NCI-H2029 treated with DMSO at 0.1 percent for 48 hours (cell line): ENCODE results near the gene ATG4B.

Experiments
- DNase-seq: peaks from one replicate; lab custom pipeline; 2025; lab: John Stamatoyannopoulos, UW

Gene ATG4B

DNA sequence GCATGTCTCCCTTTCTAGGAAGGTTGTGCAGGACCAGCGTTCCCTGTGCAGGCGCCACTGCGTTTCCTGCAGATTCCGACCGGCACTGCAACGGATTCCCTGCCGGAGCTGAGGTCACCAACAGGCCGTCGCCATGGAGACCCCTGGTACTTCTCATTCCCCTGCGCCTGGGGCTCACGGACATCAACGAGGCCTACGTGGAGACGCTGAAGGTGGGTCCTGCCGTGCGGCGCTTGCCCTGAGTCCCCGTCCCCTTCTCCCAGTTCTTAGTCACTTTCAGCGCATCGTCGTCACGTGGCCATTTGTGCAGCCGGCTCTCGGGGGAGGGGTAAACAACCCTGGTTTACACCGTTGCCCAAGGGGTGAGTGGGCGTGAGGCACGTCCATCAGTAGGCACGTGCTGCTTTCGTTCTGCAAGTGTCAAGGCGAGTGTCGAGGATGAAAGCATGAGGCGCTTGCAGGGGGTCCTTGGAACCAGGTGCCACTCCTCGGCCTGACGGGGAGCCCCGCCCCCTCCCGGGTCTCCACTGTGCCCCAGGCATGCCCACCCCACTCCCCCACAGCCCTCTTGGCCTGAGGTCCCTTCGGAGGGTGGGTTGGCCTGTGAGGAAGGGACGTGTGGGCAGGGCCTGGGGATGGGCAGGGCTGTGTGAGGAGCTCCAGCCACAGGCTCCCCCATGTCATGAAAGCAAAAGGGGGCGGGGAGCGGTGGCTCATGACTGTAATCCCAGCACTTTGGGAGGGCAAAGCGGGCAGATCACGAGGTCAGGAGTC lies 29.3 kb downstream of the ATG4B start:
- DNase-seq, result no peak

DNA sequence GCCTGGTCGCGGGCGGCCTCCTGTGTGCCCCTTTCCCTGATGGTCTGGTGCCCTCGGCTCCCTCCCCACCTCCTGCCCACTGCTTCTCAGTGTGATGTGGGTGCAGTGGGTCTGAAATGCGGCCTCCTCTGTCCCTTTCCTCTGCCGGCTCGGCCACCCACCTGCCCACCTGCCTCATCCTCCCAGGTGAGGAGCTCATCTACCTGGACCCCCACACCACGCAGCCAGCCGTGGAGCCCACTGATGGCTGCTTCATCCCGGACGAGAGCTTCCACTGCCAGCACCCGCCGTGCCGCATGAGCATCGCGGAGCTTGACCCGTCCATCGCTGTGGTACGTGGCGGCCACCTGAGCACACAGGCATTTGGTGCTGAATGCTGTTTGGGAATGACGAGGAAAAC lies 30.9 kb downstream of the ATG4B start:
- DNase-seq, result no peak

DNA sequence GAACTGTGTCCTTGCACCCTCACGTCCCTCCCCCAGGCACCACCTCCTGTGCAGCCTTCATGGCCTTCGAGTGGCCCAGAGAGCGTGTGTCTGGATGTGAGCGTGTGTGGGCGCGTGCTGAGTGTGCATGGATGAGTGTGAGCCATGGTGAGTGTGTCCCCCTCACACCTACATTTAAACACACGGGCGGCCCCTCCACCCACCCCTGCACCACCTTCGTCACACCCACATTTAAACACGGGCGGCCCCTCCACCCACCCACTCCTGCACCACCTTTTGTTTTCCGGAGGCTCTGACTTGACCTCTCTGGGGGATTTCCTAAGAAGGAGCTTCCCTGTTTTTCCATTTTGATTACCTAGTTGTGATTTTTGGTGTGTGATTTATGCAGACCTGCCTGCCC lies 31.3 kb downstream of the ATG4B start:
- DNase-seq, result no peak

DNA sequence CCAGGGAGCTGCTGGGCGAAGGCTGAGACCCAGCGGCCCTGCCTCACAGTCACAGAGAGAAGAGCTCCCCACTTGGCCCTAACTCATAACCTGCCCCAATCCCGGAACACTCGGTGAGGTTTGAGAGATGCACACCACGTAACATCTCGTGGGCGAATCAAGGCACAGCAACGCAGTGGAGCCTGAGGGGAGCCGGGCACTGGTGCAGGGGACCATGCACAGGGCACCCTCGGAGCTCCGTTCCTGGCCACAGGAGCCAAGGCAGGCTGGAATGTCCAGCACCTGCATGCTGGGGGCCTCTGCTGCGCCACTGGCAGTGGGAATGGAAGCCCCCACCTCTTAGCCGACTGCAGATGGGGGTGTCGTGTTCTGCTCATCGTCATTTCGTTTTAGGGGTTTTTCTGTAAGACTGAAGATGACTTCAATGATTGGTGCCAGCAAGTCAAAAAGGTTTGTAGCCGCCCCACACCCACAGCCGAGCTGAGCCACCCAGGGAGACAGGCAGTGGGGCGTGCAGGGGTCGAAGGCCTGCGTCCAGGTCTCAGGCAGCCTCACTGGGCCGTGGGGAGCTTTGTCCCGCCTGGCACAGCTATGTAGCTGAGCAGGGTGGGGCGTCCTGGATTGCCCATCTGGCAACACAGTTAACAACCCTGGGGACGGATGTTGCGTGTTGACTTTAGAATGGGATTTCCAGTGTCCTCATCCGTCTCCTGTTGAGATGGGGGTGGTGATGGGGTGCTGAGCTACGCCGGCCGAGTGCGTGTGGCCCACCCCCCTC lies 33.0 kb downstream of the ATG4B start:
- no peak for DNase-seq

DNA sequence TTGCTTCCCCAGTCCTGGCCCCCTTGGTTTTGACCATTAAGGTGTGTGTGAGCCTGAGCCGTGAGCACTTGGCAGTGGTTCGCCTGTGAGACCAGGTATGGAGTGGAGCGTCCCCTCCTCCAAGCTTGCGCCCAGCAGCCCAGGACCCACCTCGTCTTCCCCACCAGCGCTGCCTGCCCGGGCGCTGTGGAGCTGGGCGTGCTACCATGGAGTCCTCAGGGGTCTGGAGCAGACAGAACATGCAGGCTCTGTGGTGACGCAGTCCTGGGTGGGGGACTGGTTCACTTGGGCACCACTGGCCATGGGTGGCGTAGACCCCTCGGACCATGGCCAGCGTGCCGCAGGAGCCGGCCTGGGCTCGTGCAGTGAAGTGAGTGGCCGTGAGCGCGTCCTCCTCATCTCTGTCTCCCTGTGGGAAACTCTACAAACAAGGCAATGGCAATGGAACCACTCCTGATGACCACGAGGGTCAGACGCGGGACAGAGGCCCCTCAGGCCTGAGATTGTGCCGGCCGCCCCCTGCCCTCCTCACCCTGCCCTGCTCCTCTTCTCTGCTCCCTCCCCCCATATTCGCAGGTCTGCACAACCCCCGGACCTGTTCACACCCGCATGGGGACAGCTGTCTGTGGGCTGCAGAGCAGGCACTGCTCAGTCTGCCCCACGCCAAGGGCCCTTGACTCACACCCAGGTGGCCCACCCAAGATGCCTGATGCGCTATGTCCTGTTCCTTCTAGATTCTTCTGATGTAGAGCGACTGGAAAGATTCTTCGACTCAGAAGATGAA lies 34.2 kb downstream of the ATG4B start:
- DNase-seq, result no peak

DNA sequence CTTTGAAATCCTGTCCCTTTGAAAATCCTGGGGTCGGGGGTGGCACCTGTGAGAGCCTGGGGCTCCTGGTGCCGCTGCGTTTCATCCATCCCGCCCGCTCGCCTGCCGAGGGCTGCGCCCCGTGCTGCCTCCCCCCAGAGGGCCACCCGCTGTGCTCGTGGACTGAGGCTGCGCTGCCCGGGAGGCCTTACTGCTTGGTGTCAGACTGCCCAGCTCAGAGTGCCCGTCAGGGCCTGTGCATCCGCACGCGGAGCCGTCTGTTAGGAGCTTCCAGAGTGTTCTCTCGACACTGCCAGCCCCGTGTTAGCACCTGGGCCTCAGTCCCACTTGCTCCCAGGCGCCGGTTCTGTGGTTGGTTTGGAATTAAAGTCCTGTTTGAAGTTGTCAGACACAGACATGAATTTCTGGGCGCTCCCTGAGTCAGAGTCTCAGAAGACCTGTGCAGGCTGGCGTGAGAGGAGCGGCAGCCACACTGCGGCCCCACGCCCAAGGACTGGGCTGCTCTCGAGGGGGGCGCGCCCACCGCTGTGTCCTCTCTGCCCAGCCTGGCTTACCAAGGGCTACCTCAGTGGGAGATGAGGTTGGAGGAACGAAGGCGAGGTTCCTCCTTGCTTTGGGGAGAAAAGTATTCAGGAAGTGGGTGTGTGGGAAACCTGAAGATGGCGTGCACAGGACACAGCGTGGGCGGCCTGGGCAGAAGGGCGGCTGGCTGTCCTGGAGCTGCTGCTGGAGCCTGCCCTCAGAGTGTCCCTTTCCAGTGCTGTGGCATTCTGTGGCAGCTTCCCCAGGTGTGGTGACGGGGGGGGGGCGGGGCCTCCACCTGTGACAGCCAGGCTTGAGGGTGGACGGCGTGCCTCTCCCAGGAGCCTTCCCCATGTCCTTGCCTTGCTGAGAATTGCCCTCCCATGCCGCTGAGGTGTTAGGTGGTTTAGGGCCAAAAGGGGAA lies 35.0 kb downstream of the ATG4B start:
- no peak for DNase-seq

DNA sequence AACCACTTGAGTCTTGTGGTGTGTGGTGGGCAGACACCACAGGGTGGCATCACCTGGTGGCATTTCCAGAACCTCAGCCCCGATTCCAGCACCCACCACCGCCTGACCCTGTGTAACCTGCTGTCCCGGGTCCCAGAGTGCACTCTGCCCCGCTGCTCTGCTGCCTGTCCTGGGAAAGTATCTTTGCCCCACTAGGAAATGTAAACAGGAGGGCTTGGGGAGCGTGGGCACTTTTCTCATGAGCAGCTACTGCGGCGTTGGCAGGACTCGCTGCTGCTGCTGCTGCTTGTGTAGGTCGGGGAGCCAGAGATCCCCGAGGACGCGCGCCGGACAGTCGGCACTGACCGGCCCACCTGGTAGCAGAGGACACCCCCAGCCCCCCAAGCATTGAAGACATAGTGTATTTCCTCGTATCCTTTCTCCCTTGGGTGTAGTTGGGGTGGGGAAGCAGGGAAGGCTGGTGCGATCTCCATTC lies 35.7 kb downstream of the ATG4B start:
- no peak for DNase-seq

DNA sequence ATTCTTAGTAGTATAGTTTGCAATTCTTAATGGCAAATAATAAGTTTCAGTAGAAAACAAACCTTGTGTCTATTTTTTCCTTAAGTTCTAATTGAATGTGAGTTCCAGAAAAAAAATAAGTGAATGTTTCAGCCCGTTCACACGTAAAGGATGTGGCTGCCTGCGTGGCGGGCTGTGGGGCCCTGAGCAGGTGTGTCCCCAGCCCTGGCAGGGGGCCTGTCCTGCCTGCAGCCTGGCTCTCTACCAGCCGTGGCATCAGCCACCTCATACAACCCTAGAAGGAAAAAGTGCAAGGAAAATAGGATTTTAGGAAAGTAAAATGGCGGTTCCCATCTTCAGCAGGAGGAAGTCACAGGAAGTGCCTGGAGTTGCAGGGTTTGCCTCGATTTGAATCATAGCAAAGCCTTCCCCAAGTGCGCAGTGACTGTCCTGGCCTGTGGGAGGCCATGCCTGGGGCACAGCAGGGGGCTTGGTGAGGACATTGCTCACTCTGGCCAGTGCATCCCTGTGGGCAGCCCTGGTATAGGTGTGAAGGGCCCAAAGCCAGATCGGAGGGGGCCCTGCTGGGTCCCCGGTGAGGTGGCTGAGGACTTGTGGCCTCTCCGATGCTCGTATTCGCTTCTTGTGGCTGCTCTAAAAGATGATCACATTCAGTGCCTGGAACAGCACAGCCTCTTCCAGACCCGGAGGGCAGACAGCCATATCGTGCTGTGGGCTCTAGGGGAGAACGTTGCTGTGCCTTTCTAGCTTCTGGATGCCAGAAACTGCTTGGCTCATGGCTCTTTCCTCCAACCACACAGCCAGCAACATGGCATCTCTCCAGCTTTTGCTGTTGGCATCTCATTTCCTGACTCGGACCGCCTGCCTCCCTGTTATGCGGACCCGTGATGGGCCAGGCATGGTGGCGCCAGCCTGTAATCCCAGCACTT lies 36.6 kb downstream of the ATG4B start:
- DNase-seq, result no peak

DNA sequence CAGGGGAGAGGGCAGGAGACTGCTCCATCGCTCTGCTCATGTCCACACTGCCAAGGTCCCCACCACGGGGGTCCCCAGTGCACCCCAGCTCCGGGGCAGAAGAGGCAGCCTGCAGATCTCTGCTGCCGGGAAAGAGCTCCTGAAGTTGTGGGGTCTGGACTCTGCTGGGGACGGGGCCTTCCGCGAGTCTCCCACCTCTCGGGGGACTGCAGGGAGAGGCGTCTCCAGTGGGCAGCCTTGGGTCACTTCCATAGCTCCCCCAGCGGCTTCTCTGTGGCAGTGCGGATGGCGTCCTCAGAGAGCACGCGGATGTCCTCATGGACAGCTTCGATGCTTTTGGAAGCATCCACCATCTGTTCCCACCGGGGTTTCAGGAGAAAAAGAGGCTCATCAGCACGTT lies 38.4 kb downstream of the ATG4B start:
- DNase-seq, result no peak

DNA sequence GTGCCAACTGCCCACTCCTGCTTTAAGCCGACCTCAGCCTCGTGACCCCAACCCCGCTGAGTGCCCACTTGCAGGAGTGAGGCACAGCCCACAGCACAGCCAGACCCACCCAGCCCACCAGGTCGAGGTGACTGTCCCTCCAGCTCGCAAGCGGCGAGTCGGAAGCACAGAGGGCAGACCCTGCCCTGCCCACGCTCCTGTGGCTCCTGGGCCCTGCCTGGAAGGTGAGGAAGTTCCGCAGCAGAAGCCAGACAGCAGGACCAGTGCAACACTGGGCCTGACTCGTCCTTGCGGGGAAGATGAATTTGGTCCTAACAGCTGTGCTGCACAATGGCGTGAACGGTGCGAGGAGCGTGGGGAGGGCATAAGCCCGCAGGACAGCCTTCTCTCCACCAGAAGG lies 39.2 kb downstream of the ATG4B start:
- no peak for DNase-seq

DNA sequence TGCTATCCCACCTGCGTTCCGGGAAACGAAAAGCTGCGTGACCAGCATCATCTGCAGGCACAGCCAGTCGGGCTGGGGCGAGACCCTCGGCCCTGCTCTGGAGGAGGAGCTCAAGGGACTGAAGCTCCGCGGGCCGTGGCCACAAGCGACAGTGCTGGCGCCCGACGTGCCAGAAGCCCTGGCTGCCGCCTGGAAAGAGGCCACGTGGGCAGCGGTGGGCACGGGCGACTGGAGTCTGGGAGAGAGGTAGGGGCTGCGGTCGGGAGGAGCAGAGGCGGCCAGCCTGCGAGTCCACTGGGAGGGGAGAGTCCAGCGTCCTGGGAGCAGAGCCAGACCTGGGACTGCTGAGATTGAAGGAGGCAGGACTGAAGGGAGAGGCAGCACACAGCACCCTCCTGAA lies 39.9 kb downstream of the ATG4B start:
- DNase-seq, result no peak

DNA sequence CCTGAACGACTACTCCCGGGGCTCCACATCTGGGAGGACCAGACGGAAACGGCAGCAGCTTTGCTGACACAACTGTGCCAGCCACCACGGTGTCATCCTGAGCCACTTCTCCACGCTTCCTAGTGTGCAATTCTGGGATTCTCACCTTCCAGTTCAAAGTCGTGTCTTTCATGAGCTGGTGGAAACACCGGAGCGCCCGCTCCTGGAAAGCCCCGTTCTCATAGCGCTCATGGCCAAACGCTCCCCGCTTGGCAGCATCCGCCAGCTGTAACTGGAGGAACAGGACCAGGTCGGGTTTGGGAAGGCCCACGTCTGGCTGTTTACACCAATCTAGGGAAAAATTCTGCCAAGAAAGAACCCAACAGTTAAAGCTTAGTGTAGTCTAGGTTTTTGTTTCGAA lies 40.8 kb downstream of the ATG4B start:
- no peak for DNase-seq

DNA sequence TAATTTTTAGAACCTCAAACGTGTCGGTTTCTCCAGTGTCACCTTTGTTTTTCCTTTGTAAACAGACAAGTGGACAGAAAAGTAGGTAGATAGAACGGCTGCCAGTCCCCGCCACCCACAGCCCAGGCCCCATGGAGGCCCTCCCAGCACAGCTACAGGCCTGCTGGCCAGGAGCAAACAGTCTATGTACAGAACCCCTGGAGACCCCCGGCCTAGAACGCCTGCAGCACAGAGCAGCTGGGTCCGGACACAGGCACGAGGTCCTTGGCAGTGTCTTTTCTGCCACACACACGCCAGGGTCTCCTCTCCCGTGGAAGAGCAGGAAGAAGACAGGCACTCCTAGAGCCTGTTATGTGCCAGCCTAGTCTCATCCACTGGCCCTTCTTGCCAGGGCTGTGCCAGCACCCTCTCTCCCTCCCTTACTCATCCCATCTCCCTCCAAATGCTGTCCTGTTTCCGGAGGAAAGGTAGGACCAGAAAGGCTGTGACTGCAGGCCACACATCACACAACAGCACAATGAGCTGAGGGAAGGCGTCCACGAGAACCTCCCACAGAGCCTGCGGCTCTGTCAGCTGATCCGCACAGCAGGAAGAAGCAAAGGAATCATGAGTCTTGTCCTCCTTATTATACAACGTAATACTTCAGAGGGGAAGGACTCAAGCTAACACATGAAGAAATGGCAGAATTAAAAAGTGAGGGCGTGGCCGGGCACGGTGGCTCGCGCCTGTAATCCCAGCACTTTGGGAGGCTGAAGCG lies 41.5 kb downstream of the ATG4B start:
- no peak for DNase-seq

DNA sequence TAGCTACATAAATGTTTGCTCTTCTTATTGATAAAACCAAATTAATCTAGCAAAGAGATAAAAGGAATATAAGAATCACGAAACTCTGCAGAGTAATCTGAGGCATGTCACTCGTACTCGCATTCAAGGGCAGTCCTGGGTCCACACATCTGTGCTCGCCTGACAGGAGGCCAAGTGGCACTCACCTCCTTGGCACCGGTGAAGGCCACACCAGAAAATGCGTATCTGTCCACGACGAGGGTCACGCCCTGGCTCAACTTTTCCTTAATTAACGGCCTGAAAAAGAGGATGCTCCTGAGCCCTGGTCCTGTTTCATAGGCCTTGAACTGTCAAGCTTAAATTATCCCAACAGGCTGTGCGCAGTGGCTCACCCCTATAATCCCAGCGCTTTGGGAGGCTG lies 42.6 kb downstream of the ATG4B start:
- DNase-seq, result no peak

DNA sequence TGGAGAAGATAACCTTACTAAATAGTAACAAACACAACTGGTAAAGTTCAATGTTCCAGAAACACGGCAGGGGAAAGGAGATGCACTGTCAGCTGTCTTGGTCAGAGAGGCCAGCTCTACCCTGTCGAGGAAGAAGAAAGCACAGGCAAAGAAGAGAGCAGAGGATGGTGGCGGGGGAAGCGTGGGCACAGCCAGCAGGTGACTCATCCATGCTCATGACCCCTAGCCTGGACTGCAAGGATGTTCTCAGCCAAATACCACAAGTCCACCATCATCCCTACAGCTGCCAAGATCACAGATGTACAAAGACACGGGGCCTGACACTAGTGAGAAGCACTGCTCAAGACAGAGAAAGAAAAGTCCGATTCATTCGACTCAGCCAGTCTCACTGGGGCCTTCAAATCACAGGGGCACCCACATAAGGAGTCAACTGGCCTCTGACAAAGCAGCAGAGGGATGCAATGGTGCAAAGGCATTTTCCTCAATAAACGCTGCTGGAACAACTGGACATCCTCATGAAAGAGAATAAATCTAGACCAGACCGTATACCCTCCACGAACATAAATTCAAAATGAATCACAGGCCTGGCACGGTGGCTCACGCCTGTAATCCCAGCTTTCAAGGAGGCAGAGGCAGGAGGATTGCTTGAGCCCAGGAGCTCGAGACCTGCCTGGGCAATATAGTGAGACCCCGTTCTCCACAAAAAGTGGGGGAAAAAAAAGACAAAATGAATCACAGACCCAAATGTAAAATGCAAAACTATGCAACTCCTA lies 43.5 kb downstream of the ATG4B start:
- DNase-seq, result no peak

DNA sequence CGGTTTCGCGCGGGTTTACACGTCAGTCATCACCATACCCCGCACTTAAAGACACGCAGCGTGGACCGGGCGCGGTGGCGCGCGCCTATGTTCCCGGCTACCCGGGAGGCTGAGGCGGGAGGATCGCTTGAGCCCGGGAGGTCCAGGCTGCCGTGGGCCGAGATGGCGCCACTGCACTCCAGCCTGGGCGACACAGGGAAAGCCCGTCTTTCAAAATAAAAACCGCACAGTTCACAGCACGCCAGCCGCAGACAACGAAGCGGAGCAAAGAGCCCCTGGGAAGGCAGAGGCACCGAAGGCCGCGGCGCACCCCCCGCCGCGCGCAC lies 48.8 kb downstream of the ATG4B start:
- DNase-seq, result no peak

DNA sequence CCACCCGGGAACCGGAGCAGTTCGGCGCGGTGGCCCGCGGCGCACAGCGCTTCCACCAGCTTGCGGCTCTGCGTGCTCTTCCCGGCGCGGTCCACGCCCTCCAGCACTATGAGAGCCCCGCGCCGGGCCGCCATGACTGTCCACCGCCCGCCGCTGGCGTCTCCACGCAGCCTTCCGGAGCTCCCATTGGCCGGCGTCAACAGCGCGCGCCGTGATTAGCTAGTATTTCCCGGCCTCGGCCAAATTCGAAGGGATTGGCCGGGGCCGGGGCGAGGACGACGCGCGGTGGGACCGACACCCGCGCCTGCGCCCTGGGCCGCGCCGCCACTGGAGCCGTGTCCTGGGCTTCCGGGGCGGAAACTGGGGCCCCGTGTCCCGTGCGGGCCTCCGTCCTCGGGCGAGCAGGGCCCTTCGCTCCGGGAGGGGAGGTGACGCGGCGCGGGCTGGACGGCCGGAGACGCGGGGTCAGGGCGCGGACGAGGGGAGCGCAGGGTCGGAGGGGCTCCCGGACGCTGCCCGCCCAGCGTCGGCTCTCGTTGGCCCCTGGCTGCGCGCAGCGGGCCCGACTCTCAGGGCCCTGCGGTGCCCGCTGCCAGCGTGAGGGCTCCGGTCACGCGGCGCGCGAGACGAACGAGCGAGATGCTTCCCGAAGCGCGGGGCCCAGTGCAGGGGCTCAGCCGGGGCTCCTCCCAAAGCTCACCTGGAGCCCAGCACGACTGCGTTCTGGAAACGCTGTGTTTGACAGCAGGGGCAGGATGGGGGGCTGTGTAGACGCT lies 49.3 kb downstream of the ATG4B start, which contains the start of gene DTYMK:
Gene DTYMK, minus strand, starts transcription at position 166 of the 776 bp plus-strand sequence. Its CDS starts 32 bp downstream, at position 134.
- DNase-seq, result peak; percentile 74

DNA sequence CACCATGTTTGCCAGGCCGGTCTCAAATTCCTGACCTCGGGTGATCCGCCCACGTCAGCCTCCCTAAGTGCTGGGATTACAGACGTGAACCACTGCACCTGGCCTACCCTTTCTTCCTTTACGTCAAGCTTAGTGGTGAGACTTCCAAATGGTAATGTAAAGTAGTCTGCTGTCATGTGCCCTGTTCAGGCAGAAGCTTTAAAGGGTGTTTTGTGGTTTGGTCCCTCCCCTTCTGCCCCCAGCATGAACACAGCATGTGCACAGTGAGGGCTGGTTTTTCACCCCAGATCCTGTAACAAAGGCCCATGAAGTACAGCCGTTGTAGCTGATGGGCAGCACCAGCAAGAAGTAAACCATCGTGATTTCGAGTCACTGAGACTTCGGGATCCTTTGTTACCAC lies 51.8 kb downstream of the ATG4B start:
- DNase-seq, result no peak
